Midbrain (tissue), 1 donor: ENCODE data around the gene FANCG.

Source experiments
- DNase-seq: peaks from one replicate; lab custom pipeline; 2025; lab: John Stamatoyannopoulos, UW

Gene FANCG

DNA sequence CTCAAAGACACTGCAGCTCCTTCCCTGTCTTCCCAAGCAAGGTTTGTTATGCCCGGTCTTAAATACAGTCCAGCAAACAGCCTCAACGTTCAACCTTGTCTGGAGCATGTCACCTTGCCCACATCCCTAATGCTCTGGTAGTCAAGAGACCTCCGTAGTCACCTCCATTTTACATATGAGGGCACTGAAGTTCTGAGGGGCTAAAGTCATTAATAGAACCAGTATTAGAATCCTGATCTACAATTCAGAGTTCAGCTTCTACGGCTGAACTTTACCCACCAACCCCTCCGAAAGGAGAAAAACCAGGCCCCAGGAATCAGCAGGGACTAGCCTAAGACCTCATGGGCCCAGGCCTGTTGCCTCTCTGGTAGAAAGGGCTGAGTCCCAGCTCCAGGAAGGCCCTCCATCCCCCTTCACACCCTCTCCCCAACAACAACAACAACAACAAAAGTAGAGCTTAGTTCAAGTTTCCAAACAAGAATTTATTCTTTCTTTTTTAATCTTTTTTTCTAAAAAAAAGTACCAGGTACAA lies 24.0 kb upstream of the FANCG start:
- DNase-seq: peak; percentile 32

- DNase-seq: peak; percentile 97
These were observed 23.3 kb upstream of the FANCG start, which contains the start of gene STOML2 for GRCh38 chr9:35102769-35103659. TSS of gene STOML2 (minus strand) at chr9:35103131. CDS start at chr9:35103094, 37 bp downstream.

DNA sequence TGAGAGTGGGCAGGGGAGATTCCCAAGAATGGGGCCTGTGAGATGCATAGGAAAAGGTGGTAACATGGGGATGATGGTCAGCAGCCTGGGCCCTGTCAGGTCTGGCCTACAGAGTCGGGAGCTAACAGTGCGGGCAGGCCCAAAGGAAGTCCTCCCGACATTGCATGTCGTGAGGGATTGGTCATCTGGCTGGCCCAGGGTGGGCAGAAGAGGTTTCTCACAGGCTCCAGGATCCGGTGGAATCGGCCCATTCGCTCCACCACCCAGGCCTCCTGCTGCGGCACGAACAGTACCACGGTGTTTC lies 22.7 kb upstream of the FANCG start:
- DNase-seq: no peak

DNA sequence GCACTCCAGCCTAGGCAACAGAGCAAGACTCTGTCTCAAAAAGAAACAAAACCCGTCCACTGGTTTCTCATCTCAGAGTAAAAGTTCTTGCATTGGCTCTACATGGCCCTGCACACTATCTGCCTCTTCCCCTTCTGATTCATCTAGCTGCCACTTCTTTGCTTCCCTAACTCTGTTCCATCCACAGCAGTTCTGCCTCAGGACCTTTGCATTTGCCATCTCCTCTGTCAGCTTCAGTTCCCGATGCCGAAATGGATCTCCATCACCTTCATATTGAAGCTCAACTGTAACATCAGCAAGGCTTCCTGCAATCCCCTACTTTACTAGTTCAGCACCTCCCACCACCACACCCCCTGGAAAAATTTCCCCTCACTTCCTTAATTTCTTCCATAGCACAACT lies 17.8 kb upstream of the FANCG start:
- no peak for DNase-seq

DNA sequence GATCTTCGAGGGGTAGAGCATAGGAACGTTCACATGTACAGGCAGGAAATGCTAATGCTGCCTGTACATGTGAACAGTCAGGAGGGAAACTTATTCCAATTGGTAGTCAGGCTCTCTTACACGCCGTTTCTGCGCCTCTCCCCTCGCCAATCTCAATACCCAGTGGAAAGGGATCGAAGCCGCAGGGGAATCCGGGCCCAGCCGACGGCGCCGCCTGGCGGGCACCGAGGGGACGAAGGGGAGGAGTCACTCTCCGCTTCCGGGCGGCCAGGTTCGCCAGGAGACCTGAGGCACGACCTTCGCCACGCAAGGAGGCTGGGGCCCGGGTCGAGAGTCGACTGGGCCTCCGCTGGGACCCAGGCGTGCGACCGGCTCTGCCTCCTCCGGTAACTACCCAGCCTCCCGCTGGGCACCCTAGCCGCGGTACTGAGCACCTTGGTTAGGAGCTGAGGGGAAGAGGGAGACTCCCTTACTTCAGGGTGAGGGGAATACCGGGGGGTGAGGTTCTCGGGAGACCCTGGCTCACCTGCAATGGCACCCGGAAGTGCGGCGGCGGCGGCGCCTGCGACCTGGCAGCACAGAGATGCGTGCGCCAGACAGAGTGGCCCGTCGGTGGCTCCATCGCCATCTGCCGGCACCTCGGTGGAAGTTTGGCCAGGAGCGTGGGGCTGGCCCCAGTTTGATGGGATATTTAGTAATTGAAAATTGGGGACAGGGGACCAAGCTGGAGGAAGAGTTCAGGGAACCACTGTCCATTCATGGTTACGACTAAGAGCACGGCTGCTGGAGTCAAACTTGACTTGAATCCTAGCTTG lies 16.5 kb upstream of the FANCG start, which contains the start of gene PIGO:
Gene PIGO (minus strand): TSS at position 557 of the 815 bp plus-strand sequence. CDS start 1,026 bp downstream, outside the sequence.
- peak; percentile 83 for DNase-seq

DNA sequence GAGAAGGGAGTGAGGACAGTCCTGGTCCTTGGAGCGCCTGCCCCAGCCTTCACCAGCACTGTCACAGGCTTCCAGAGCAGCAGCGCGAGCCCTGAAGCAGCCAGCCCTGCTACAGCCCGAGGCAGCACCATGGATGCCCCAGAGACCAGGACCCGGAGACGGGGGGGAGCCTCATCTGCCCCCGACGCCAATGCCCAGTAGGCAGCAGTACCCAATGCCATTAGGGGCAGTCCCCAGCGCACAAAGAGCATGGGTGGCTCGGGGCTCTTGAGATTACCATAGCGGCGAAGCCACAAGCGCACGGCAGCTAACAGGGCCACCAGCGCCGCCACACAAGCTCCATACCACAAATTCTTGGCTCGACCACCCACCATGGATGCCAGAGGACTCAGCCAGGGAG lies 11.8 kb upstream of the FANCG start:
- DNase-seq: no peak

DNA sequence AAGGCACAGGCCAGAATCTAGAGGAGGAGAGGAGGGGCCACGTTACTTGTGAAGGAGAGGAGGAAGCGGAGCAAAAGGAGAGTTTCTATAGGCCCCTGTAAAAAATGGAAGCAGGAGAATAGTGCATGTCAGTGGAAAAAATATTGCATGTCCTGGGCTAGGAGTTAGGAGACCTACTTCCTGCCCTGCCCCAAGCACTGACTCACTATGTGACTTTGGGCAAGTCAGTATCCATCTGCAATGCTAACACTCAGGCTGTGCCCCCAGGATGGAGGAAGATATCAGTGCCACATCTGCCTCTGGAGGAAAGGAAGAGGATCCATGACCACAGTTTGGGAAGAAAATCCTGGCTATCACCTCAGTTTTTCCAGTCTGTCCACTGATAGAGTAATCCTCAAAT lies 9.7 kb upstream of the FANCG start:
- DNase-seq: no peak

DNA sequence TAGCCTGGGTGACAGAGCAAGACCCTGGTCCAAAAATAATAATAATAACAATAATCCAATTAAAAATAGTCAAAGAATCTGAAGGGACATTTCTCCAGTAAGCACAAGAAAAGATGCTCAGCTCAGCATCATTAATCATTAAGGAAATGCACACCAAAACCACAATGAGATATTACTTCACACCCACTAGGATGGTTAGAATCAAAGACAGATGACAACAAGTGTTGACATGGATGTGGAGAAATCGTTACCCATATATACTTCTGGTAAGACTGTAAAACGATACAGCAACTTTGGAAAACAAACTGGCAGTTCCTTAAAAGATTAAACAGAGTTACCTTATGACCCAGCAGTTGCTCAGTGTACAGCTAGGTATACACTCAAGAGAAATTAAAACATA lies 5.3 kb upstream of the FANCG start:
- no peak for DNase-seq

DNA sequence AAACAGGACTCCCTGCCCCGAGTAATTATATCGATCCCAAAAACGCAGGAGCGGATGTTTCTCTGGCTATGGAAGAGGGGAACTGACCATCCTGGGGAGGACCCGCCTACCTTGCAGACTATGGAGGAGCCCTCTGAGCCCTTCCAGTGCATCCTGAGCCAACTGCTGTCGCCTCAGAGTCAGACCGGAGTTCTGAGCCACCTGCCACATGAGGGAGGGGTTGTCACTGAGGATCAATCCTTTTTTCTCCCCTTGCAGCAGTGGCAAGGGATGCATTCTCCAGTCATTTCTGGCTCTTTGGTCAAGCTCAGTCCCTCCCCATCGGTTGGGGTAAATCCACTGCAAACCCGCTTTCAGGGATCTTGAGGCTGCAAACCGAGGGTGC lies 709 bp downstream of the FANCG start:
- DNase-seq: no peak

DNA sequence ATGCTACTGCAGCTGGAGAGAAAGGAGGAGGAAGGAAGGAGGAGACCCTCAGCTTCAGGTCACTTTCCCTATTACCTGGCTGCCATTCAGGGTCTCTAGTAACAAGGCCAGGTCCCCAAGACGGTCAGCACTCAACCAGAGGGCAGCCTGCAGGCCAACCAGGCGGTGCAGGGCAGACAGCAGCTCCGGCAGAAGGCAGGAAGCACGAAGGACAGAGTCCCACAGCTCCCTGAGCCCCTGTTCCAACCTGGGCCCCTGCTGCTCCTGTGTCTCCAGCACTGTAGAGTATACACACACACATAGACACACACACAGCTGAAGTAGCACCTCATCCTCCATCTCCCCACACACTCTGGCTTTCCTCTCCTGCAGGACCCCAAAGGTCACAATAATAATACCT lies 1.7 kb downstream of the FANCG start:
- DNase-seq: no peak

- DNase-seq: no peak
These were observed 2.9 kb downstream of the FANCG start for GRCh38 chr9:35076848-35077247.

- no peak for DNase-seq
These were observed 4.4 kb downstream of the FANCG start for GRCh38 chr9:35075358-35075757.

GRCh38 chr9:35074791-35075190 lies 5.0 kb downstream of the FANCG start:
- DNase-seq: no peak

DNA sequence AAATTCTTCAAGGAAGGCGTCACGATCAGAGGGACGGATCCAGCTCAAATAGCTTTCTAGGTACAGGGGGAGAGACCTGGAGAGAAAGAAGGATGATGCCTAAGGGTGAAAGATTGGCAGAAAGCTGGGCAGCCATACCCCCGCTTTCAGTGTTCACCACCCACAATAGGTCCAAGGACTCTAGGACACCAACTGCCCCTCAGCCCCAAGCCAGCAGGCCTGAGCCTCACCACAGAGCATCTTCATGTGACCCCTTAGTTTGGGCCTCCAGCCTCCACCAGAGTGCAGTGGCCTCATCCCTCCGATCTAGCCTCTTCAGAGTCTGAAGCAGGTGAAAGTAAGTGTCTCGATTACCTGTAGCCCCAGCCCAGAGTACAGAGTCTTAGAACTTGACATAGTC lies 5.6 kb downstream of the FANCG start:
- DNase-seq: no peak

- no peak for DNase-seq
These were observed 6.5 kb downstream of the FANCG start for GRCh38 chr9:35073279-35073612.

DNA sequence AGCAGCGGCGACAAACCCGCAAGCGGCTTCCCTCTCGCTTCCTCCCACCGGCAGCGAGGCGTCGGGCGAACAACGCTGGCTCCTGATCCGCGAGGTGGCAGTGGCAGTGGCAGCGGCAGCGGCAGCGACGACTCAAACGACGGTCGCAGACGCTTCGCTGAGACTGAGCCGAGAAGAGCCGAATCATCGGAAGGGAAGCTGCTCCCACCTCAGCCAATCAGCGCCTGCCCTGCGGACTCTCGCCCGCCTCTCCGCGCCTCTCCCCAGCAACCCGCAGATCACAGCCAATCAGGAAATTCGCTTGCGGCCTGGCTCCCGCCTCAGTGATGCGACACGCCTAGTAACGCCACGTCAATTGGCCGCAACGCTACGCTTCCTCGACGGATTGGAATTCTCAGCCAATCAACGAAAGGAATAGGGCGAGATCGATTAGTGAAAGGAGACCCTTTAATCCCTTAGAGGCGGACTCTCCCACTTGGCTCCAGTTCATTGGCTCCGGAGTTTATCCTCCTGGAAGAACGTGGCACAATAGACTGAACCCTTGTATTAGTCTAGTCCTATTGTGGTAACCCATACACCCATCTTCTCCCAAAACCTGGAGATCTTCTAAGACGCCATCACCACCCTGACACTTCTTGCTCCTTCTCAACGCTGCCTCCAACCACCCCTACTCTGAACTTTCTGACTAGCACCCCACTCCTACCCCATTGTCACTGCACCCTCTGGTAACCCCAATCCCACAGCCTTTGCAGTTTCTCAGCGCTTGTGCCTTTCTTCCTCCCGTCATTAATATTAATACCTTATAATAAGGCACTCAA lies 7.1 kb downstream of the FANCG start, which contains the start of gene VCP:
Gene VCP (minus strand): TSS at position 165 of the 818 bp plus-strand sequence. CDS start 272 bp downstream, outside the sequence.
- DNase-seq: peak; percentile 99

DNA sequence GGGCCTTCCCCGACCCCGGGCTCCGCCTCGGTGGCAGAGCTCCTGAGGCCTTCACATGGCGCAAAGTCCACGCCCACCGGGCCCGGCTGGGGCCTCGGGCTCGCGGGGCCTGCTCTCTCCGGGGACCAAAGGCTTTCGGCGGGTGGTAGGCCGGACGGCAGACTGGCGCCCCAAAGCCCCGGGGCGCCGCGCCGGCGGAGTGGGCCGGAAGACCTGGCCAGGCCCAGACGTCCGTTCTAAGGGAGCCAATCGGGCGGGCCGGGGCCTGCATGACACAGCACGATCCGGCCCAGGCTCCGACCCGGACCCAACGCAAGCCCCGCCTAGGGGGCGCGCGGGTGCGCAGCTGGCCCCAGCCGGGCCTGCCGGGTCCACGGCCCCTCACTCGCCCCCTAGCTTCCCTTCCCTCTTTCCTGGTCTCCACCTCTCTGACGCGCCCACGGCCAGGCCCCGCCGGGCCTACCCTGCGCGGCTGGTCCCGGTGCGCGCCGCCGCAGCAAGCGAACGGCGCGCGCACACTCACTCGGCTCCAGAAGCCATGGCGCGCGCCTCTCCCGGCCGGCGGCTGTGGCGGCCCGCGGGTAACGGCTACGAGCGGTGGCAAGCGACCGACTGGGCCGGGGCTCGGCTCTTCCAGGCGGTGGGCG lies 7.8 kb downstream of the FANCG start:
- peak; percentile 62 for DNase-seq

- no peak for DNase-seq
These were observed 8.6 kb downstream of the FANCG start for GRCh38 chr9:35070823-35071813.

DNA sequence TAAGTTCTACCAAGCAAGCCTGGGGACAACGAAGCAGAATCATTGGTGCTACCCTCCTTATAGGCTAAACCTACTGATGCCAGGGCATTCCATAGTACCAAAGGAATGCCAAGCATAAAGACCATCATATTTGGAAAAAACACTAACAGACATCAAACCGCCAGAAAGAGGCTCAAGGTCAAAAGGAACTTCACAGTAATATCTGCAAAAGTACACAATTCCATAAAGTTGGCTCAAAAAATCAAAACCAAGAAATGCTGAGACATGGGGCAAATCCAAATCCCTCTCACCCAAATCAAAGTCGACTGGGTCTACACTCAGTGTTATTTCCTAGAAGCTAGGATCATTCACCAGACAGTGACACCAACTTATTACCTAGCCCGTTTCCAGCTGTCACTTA lies 10.7 kb downstream of the FANCG start:
- DNase-seq: no peak

DNA sequence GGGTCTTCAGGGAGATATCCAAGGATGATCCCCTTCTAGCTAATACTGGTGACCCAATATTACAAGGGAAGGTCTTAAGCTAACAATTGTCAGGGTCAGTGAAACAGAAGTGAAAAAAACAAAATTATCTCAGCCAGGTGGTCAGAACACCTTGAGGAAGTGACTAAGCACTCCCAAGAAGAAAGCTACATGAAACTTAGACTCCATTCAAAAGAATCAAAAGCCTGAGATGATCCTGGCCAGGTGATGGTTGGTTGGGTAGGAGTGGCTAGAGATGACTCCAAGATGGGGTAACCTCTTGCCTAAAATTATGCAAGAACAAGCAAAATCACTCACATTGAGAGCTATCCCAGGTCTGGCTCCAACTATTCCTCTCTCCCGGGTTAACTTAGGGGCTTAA lies 12.7 kb downstream of the FANCG start:
- DNase-seq: no peak
